Measurements from ENCODE around the gene CARD11. TPM values are rescaled to one million over a fixed set of nuclear protein-coding genes. Genes with fewer than 3 reads are reported as not detected.

The CARD11 gene
- total RNA-seq, 1 donor from 2014 or later, result 0.37 TPM

GRCh38 chr7:2927592-2927991 lies 116.1 kb downstream of the CARD11 start:
- H3K4me3 Mint-ChIP-seq, result no peak overlapping the region
- H3K27ac Mint-ChIP-seq (ENCODE audit: unreplicated experiment), result no peak overlapping the region
- DNase-seq (ENCODE audit: low read depth, low spot score), result no peak
- H3K9me3 Mint-ChIP-seq, result no peaks in the 10 kb centered on the region
- no peaks in the 10 kb centered on the region for H3K36me3 Mint-ChIP-seq (ENCODE audit: low read depth)
- no peaks in the 10 kb centered on the region for H3K4me1 Mint-ChIP-seq
- H3K27me3 Mint-ChIP-seq (ENCODE audit: low read depth), result no peaks in the 10 kb centered on the region
- TF ChIP-seq CTCF (conservative IDR thresholded peaks at IDR 0.05), result no peak

- Mint-ChIP-seq H3K27ac (ENCODE audit: unreplicated experiment) (no peak overlapping the region), H3K4me3 (no peak overlapping the region), H3K36me3 (ENCODE audit: low read depth) (no peaks in the 10 kb centered on the region), H3K9me3 (no peaks in the 10 kb centered on the region), H3K27me3 (ENCODE audit: low read depth) (no peaks in the 10 kb centered on the region), H3K4me1 (peaks cover 1% of the 10 kb centered on the region)
- DNase-seq (ENCODE audit: low read depth, low spot score), result no peak
- TF ChIP-seq CTCF (conservative IDR thresholded peaks at IDR 0.05), result no peak
Measured at GRCh38 chr7:2926896-2927405, 116.7 kb downstream of the CARD11 start.

GRCh38 chr7:2926120-2926895 lies 117.4 kb downstream of the CARD11 start:
- no peaks in the 10 kb centered on the region for H3K9me3 Mint-ChIP-seq
- H3K27ac Mint-ChIP-seq (ENCODE audit: unreplicated experiment), result no peak overlapping the region
- H3K27me3 Mint-ChIP-seq (ENCODE audit: low read depth), result no peaks in the 10 kb centered on the region
- H3K4me3 Mint-ChIP-seq, result no peak overlapping the region
- peaks cover 8% of the 10 kb centered on the region for H3K4me1 Mint-ChIP-seq
- TF ChIP-seq CTCF (conservative IDR thresholded peaks at IDR 0.05), result no peak
- DNase-seq (ENCODE audit: low read depth, low spot score), result no peak
- no peaks in the 10 kb centered on the region for H3K36me3 Mint-ChIP-seq (ENCODE audit: low read depth)

- no peak for DNase-seq (ENCODE audit: low read depth, low spot score)
- H3K27me3 Mint-ChIP-seq (ENCODE audit: low read depth), result no peaks in the 10 kb centered on the region
- H3K4me3 Mint-ChIP-seq, result no peak overlapping the region
- H3K4me1 Mint-ChIP-seq, result peaks cover 9% of the 10 kb centered on the region
- no peak overlapping the region for H3K27ac Mint-ChIP-seq (ENCODE audit: unreplicated experiment)
- H3K36me3 Mint-ChIP-seq (ENCODE audit: low read depth), result no peaks in the 10 kb centered on the region
- H3K9me3 Mint-ChIP-seq, result peaks cover 4% of the 10 kb centered on the region
- no peak for TF ChIP-seq CTCF (conservative IDR thresholded peaks at IDR 0.05)
Measured at GRCh38 chr7:2924866-2925840, 118.5 kb downstream of the CARD11 start.

GRCh38 chr7:2923886-2924574 lies 119.6 kb downstream of the CARD11 start:
- Mint-ChIP-seq H3K4me1 (peaks cover 9% of the 10 kb centered on the region), H3K36me3 (ENCODE audit: low read depth) (no peaks in the 10 kb centered on the region), H3K9me3 (peaks cover 5% of the 10 kb centered on the region), H3K4me3 (no peak overlapping the region), H3K27me3 (ENCODE audit: low read depth) (no peaks in the 10 kb centered on the region), H3K27ac (ENCODE audit: unreplicated experiment) (no peak overlapping the region)
- no peak for DNase-seq (ENCODE audit: low read depth, low spot score)
- no peak for TF ChIP-seq CTCF (conservative IDR thresholded peaks at IDR 0.05)

Data from neural crest cell (in vitro differentiated cells).